Ishikawa (cell line): ENCODE data around the gene SPINT2.
A peak's percentile ranks its signal among the peaks of the same experiment; 100 is the strongest.

Experiments used
- CEBPB ChIP-seq: IDR thresholded peaks from 2 replicates; pipeline ENCODE4 v1.6.1; 2012
- CREB1 ChIP-seq: IDR thresholded peaks from 2 replicates; pipeline ENCODE4 v1.6.1; 2012; ENCODE audit warnings: low read depth
- EGR1 ChIP-seq: IDR thresholded peaks from 2 replicates; pipeline ENCODE4 v1.6.1; 2012
- EP300 ChIP-seq: IDR thresholded peaks from 2 replicates; pipeline ENCODE4 v1.6.1; 2012; ENCODE audit warnings: borderline replicate concordance
- FOXM1 ChIP-seq: IDR thresholded peaks from 2 replicates; pipeline ENCODE4 v1.6.1; 2012; ENCODE audit warnings: low read depth, borderline replicate concordance
- MAX ChIP-seq: IDR thresholded peaks from 2 replicates; pipeline ENCODE4 v1.6.1; 2012
- NFIC ChIP-seq: IDR thresholded peaks from 2 replicates; pipeline ENCODE4 v1.6.1; 2012
- RAD21 ChIP-seq: IDR thresholded peaks from 2 replicates; pipeline ENCODE4 v1.6.1; 2012; ENCODE audit warnings: low read depth
- TAF1 ChIP-seq: IDR thresholded peaks from 2 replicates; pipeline ENCODE4 v1.6.1; 2012; ENCODE audit warnings: low read depth, mild to moderate bottlenecking
- TCF12 ChIP-seq: IDR thresholded peaks from 2 replicates; pipeline ENCODE4 v1.6.1; 2012; ENCODE audit warnings: low read depth
- TEAD4 ChIP-seq: IDR thresholded peaks from 2 replicates; pipeline ENCODE4 v1.6.1; 2012
- USF1 ChIP-seq: IDR thresholded peaks from 2 replicates; pipeline ENCODE4 v1.6.1; 2012
- YY1 ChIP-seq: IDR thresholded peaks from 2 replicates; pipeline ENCODE4 v1.6.1; 2012; ENCODE audit warnings: low read depth
- ZBTB7A ChIP-seq: IDR thresholded peaks from 2 replicates; pipeline ENCODE4 v1.6.1; 2012; ENCODE audit warnings: low read depth
- TF ChIP-seq, protein P1 (sequence below): IDR thresholded peaks from 2 replicates; pipeline ENCODE4 v1.6.1; 2012; ENCODE audit warnings: low read depth, mild to moderate bottlenecking

The SPINT2 gene

GRCh38 chr19:38306236-38306635, 41.9 kb downstream of the SPINT2 start:
- TF ChIP-seq EP300 (no peak), RAD21 (no peak), ZBTB7A (no peak), MAX (no peak), TCF12 (no peak)

DNA sequence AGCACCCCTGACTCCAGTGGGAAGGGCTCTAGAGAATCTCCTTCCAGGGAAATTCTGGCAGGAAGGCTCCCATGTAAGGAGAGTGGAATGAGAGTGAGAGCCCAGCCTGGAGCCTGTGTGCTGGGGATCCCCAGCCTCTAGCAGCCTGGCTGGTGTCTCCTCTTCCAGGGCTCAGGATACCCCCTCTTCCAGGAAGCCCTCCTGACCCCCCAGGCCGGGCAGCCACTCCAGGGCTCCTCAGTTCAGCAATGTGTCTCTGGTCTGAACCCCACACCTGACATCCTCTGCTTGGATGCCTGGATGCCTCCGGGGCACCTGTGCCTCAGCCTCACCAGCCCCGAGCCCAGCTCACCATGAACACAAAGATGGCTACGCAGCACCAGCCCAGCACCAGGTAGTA, 42.7 kb downstream of the SPINT2 start:
- TF ChIP-seq CREB1 (no peak), YY1 (no peak), TAF1 (no peak)

- TF ChIP-seq ZBTB7A (no peak), NFIC (no peak), MAX (no peak), TAF1 (no peak), YY1 (no peak), FOXM1 (no peak), USF1 (no peak), TCF12 (no peak), CEBPB (no peak), TEAD4 (no peak), RAD21 (no peak), EGR1 (no peak), EP300 (no peak), CREB1 (no peak)
- TF ChIP-seq, protein P1, sequence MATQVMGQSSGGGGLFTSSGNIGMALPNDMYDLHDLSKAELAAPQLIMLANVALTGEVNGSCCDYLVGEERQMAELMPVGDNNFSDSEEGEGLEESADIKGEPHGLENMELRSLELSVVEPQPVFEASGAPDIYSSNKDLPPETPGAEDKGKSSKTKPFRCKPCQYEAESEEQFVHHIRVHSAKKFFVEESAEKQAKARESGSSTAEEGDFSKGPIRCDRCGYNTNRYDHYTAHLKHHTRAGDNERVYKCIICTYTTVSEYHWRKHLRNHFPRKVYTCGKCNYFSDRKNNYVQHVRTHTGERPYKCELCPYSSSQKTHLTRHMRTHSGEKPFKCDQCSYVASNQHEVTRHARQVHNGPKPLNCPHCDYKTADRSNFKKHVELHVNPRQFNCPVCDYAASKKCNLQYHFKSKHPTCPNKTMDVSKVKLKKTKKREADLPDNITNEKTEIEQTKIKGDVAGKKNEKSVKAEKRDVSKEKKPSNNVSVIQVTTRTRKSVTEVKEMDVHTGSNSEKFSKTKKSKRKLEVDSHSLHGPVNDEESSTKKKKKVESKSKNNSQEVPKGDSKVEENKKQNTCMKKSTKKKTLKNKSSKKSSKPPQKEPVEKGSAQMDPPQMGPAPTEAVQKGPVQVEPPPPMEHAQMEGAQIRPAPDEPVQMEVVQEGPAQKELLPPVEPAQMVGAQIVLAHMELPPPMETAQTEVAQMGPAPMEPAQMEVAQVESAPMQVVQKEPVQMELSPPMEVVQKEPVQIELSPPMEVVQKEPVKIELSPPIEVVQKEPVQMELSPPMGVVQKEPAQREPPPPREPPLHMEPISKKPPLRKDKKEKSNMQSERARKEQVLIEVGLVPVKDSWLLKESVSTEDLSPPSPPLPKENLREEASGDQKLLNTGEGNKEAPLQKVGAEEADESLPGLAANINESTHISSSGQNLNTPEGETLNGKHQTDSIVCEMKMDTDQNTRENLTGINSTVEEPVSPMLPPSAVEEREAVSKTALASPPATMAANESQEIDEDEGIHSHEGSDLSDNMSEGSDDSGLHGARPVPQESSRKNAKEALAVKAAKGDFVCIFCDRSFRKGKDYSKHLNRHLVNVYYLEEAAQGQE: no peak
Observed at GRCh38 chr19:38307597-38307996, 43.2 kb downstream of the SPINT2 start.

DNA sequence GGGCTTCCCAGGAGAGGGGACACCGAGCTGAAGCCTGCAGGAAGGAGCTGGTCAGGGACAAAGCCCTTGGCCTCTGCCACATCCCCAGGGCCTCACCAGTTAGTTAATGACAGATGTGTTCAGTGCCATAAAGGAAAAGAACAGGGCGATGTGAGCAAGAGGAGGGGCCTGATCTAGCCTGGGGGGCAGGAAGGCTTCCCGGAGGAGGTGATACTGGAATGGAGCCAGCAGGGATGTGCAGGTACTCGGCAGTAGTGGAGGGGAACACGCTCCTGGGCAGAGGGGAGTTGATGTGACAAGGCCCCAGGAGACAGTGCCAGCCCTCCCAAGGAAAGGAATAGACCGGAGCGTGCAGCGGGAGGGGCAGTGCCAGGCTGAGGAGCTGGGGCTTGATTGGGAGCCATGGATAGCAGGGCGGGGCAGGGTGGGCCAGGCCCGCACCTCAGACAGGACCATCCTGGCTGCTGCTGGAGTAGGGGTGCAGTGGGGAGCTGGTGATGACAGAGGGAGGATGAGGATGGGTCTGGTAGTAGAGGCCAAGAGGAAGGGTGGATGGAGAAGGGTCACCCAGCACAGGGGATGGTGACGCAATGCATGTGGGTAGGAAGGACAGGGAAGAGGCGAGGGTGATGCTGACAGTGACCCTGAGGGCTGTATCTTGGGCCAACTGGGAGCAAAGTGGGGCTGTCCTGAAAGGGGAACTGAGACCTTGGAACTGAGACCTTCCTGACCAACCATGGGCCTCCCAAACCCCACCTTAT, 43.8 kb downstream of the SPINT2 start:
- TF ChIP-seq CEBPB (peak; percentile 18; the same call in 1 of the 2 replicates), MAX (no peak)

- no peak for TF ChIP-seq NFIC
- no peak for TF ChIP-seq CEBPB
Observed at GRCh38 chr19:38308926-38309614, 44.7 kb downstream of the SPINT2 start.

- no peak for TF ChIP-seq TCF12
- TF ChIP-seq, protein P1: no peak
- TF ChIP-seq MAX: no peak
- TF ChIP-seq NFIC: no peak
- TF ChIP-seq FOXM1: no peak
- no peak for TF ChIP-seq ZBTB7A
- no peak for TF ChIP-seq RAD21
- no peak for TF ChIP-seq EGR1
- no peak for TF ChIP-seq USF1
- no peak for TF ChIP-seq CEBPB
- TF ChIP-seq CREB1: no peak
- no peak for TF ChIP-seq EP300
- TF ChIP-seq TEAD4: no peak
- no peak for TF ChIP-seq YY1
- no peak for TF ChIP-seq TAF1
Observed at GRCh38 chr19:38309615-38310278, 45.4 kb downstream of the SPINT2 start.
